NOMO-1 treated with DMSO at 0.1 percent for 48 hours (cell line): ENCODE data around the gene KLHL29.

Experiments used
- DNase-seq: peaks from one replicate; lab custom pipeline; 2025; ENCODE audit not compliant: unreplicated experiment; lab: John Stamatoyannopoulos, UW

The KLHL29 gene

GRCh38 chr2:23664066-23664788 is 279.2 kb downstream of the KLHL29 start:
- DNase-seq, result no peak

- DNase-seq, result no peak
Observed at GRCh38 chr2:23666241-23666979, 281.4 kb downstream of the KLHL29 start.

GRCh38 chr2:23666980-23667357 is 282.0 kb downstream of the KLHL29 start:
- DNase-seq, result no peak

- no peak for DNase-seq
Observed at GRCh38 chr2:23668756-23669304, 283.9 kb downstream of the KLHL29 start.

GRCh38 chr2:23669413-23670244 is 284.6 kb downstream of the KLHL29 start:
- DNase-seq, result no peak

GRCh38 chr2:23670245-23670592 is 285.2 kb downstream of the KLHL29 start:
- no peak for DNase-seq

GRCh38 chr2:23673082-23673481 is 288.1 kb downstream of the KLHL29 start:
- no peak for DNase-seq

- no peak for DNase-seq
Observed at GRCh38 chr2:23673830-23674679, 289.1 kb downstream of the KLHL29 start.

- DNase-seq, result no peak
Observed at GRCh38 chr2:23675506-23675905, 290.5 kb downstream of the KLHL29 start.

- no peak for DNase-seq
Observed at GRCh38 chr2:23677836-23678235, 292.9 kb downstream of the KLHL29 start.

- DNase-seq, result no peak
Observed at GRCh38 chr2:23679044-23679443, 294.1 kb downstream of the KLHL29 start.

- DNase-seq, result no peak
Observed at GRCh38 chr2:23680951-23681350, 296.0 kb downstream of the KLHL29 start.

- DNase-seq, result no peak
Observed at GRCh38 chr2:23681356-23682140, 296.6 kb downstream of the KLHL29 start.

- DNase-seq, result no peak
Observed at GRCh38 chr2:23682481-23682880, 297.5 kb downstream of the KLHL29 start.

- no peak for DNase-seq
Observed at GRCh38 chr2:23683001-23683400, 298.0 kb downstream of the KLHL29 start.

- no peak for DNase-seq
Observed at GRCh38 chr2:23684395-23685176, 299.6 kb downstream of the KLHL29 start.

- no peak for DNase-seq
Observed at GRCh38 chr2:23685181-23685580, 300.2 kb downstream of the KLHL29 start.

- no peak for DNase-seq
Observed at GRCh38 chr2:23685706-23686105, 300.7 kb downstream of the KLHL29 start.

GRCh38 chr2:23686405-23687029 is 301.5 kb downstream of the KLHL29 start:
- no peak for DNase-seq
